ENCODE data around the gene TOM1L1. TPM values are rescaled to one million over a fixed set of nuclear protein-coding genes. Genes with fewer than 3 reads are reported as not detected.

Gene TOM1L1
- polyA plus RNA-seq, 1 experiment = 37.8 TPM

- Histone ChIP-seq H3K9me3 (ENCODE audit: control insufficient read depth, insufficient read depth, low read length) (no peaks in the 10 kb centered on the region), H3K27ac (ENCODE audit: low read depth, low read length) (no peak overlapping the region), H3K27me3 (ENCODE audit: control insufficient read depth, insufficient read depth, low read length) (no peaks in the 10 kb centered on the region), H3K4me3 (ENCODE audit: low read depth, low read length) (no peak overlapping the region)
- no peak for DNase-seq (ENCODE audit: low read depth, low spot score)
- TF ChIP-seq CTCF (IDR thresholded peaks at IDR 0.05; ENCODE audit: low read depth, low read length) = no peak
- ChIA-PET POLR2A (no interaction called here), CTCF (interaction anchor here (1.1 to 1.6 kb wide), 2 partner anchors 9 to 11 kb away, joined by 3 to 7 read pairs; no protein-coding TSS in a partner anchor)
Observed at GRCh38 chr17:54982399-54982798, 81.7 kb downstream of the TOM1L1 start.

GRCh38 chr17:54983260-54983659 is 82.6 kb downstream of the TOM1L1 start:
- ChIA-PET CTCF (interaction anchor here (1.6 kb wide), 1 partner anchor 10 kb away, joined by 7 read pairs; no protein-coding TSS in a partner anchor), POLR2A (no interaction called here)
- no peaks in the 10 kb centered on the region for H3K27me3 ChIP-seq (ENCODE audit: control insufficient read depth, insufficient read depth, low read length)
- TF ChIP-seq CTCF (IDR thresholded peaks at IDR 0.05; ENCODE audit: low read depth, low read length) = no peak
- DNase-seq (ENCODE audit: low read depth, low spot score) = no peak
- no peak overlapping the region for H3K4me3 ChIP-seq (ENCODE audit: low read depth, low read length)
- no peak overlapping the region for H3K27ac ChIP-seq (ENCODE audit: low read depth, low read length)
- H3K9me3 ChIP-seq (ENCODE audit: control insufficient read depth, insufficient read depth, low read length) = no peaks in the 10 kb centered on the region

GRCh38 chr17:54985476-54985875 is 84.8 kb downstream of the TOM1L1 start:
- no peak overlapping the region for H3K4me3 ChIP-seq (ENCODE audit: low read depth, low read length)
- H3K27me3 ChIP-seq (ENCODE audit: control insufficient read depth, insufficient read depth, low read length) = no peaks in the 10 kb centered on the region
- POLR2A ChIA-PET = no interaction called here
- H3K27ac ChIP-seq (ENCODE audit: low read depth, low read length) = no peak overlapping the region
- DNase-seq (ENCODE audit: low read depth, low spot score) = no peak
- CTCF ChIA-PET = interaction anchor here (0.6 to 1.3 kb wide), 5 partner anchors 8 to 372 kb away, joined by 3 to 11 read pairs (median 4); no protein-coding TSS in a partner anchor
- no peaks in the 10 kb centered on the region for H3K9me3 ChIP-seq (ENCODE audit: control insufficient read depth, insufficient read depth, low read length)
- no peak for TF ChIP-seq CTCF (IDR thresholded peaks at IDR 0.05; ENCODE audit: low read depth, low read length)

GRCh38 chr17:54990118-54990517 is 89.5 kb downstream of the TOM1L1 start:
- Histone ChIP-seq H3K27me3 (ENCODE audit: control insufficient read depth, insufficient read depth, low read length) (no peaks in the 10 kb centered on the region), H3K4me3 (ENCODE audit: low read depth, low read length) (no peak overlapping the region), H3K27ac (ENCODE audit: low read depth, low read length) (no peak overlapping the region), H3K9me3 (ENCODE audit: control insufficient read depth, insufficient read depth, low read length) (no peaks in the 10 kb centered on the region)
- ChIA-PET CTCF (interaction anchor here (1.2 to 5.3 kb wide), 3 partner anchors 304 to 359 kb away, joined by 6 to 81 read pairs (median 40); no protein-coding TSS in a partner anchor), POLR2A (no interaction called here)
- no peak for TF ChIP-seq CTCF (IDR thresholded peaks at IDR 0.05; ENCODE audit: low read depth, low read length)
- DNase-seq (ENCODE audit: low read depth, low spot score) = no peak

- POLR2A ChIA-PET = no interaction called here
- no peaks in the 10 kb centered on the region for H3K9me3 ChIP-seq (ENCODE audit: control insufficient read depth, insufficient read depth, low read length)
- H3K4me3 ChIP-seq (ENCODE audit: low read depth, low read length) = no peak overlapping the region
- CTCF ChIA-PET = interaction anchor here (0.7 to 5.3 kb wide), 15 partner anchors 9 to 779 kb away, joined by 3 to 89 read pairs (median 22); partner anchors contain the start of genes SMIM36 and STXBP4
- H3K27me3 ChIP-seq (ENCODE audit: control insufficient read depth, insufficient read depth, low read length) = no peaks in the 10 kb centered on the region
- TF ChIP-seq CTCF (IDR thresholded peaks at IDR 0.05; ENCODE audit: low read depth, low read length) = no peak
- H3K27ac ChIP-seq (ENCODE audit: low read depth, low read length) = no peak overlapping the region
- no peak for DNase-seq (ENCODE audit: low read depth, low spot score)
Observed at GRCh38 chr17:54991567-54991966, 90.9 kb downstream of the TOM1L1 start.
